NCI-H1417 treated with DMSO at 0.1 percent for 48 hours (cell line): ENCODE data around the gene NEK10.

Experiments
- DNase-seq: peaks from one replicate; lab custom pipeline; 2025; lab: John Stamatoyannopoulos, UW

Gene NEK10

GRCh38 chr3:27174530-27174929 lies 194.7 kb downstream of the NEK10 start:
- no peak for DNase-seq

- no peak for DNase-seq
Observed at GRCh38 chr3:27171113-27171512, 198.1 kb downstream of the NEK10 start.

GRCh38 chr3:27166888-27167287 lies 202.3 kb downstream of the NEK10 start:
- peak; percentile 0 for DNase-seq

- no peak for DNase-seq
Observed at GRCh38 chr3:27165321-27165721, 203.9 kb downstream of the NEK10 start.

DNA sequence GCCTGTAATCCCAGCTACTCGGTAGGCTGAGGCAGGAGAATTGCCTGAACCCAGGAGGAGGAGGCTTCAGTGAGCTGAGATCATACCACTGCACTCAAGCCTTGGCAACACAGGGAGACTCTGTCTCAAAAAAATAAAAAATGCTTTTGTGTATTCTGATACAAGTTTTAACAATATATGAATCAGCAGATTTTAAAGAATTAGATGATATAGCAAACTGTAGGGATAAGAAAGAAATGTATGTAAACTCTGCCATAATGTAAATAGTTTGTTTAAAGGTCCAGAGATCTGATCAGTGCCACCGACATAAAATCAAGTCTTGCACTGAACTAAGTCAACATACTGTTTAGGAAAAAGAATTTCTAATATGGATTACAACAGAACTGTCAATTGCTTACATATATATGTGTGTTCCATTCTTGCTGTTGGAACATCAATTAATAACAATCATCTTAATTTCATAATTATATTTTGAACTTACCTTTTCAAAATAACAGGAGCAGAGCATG lies 208.3 kb downstream of the NEK10 start:
- no peak for DNase-seq

DNA sequence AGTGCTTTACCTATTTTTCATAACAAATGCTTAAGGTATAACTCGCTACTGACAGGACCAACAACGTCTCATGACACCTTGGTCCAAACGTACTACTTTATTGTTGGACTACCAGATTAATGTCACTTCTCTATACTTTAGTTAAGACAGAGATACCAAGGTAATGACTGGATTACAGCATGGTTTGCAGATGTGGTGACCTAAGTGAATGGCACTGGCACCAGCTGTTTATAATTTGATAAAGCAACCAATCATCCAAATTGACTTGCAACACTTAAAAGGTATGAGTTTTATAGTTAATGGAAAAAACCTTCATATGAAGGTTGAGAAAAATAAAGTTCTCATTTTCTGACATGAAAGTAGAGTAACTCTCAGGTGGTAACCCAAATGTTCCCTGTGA lies 209.0 kb downstream of the NEK10 start:
- no peak for DNase-seq

- DNase-seq, result no peak
Observed at GRCh38 chr3:27147215-27147614, 222.0 kb downstream of the NEK10 start.

DNA sequence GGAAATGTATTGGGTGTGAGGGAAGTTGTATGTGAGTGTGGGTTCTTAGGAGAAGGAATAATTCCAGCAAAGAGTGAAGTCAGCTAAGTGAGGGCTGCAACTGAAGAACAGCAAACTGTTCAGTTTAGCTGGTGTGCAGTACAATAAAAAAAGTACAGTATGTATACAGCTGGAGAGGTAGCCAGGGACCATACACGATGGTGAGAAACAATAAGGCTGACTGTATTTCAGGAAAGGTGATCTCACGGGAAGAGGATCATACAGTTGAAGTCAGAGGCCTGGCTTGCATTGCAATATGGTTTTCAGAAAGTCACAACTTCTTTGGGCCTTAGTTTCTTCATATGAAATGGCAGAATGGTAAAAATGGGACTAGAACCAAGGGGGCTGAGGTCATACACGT lies 222.4 kb downstream of the NEK10 start:
- no peak for DNase-seq

DNA sequence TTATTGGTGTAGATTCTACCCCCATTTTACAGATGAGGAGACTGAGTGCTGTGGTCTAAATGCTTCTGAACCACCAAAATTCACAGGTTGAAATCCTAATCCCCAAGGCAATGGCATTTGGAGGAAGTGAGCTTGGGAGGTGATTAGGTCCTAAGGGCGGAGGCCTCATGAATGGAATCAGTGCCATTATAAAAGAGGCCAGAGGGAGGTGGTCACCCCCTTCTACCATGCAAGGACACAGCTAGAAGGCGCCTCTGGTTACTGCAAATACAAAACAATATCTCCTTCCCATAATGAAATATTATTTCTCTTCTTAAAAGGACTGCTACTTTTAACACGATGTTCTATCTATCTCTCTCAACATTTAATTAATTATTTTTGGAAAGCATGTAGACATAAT lies 223.5 kb downstream of the NEK10 start:
- no peak for DNase-seq

GRCh38 chr3:27141668-27142067 lies 227.5 kb downstream of the NEK10 start:
- no peak for DNase-seq

DNA sequence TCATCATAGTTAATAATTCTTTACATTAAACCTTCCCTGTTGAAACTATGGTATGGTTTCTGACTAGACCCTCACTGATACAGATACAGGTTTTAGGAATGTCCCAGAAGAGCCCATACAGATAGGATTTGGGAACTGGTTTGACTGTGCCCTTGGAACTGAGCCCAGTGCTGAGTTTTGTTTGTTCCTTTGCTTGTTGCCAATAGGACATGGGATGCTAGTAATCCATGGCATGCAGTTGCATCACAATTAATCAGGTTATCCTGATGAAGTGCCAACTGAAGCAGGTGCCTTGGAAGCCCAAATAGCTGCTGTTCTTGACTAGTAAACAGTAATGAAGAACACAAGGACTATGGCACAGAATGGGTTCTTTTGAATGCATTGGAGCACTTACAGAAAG lies 230.6 kb downstream of the NEK10 start:
- no peak for DNase-seq

GRCh38 chr3:27138005-27138404 lies 231.2 kb downstream of the NEK10 start:
- DNase-seq, result no peak

DNA sequence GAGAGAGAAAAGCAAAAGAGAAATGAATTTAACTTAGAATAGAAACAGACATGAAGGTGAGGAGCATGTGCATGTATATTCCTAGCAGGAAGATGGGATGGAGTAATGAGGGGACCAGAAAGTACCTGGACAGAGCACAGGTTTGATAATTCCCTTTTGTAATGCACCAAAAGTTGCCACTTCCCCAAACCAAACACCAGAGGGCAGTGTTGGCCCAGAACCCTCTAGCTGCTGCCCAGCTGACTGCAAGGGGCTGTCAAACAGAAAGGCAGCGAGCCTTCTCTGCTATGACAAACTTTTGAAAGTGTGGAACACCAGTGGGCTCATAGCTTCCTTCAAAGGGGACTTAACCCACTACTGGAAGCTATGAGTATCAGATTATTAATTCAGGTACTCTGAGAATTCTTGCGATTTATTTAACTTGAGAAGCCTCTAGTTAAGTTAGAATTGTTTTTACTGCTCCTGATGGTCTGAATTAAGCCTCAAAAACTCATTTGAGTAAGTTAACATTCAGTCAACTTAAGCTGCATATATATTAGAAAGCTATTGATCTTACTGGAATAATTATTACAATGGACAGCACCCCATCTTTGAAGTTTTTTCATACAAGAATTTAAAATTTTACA lies 234.9 kb downstream of the NEK10 start:
- no peak for DNase-seq

DNA sequence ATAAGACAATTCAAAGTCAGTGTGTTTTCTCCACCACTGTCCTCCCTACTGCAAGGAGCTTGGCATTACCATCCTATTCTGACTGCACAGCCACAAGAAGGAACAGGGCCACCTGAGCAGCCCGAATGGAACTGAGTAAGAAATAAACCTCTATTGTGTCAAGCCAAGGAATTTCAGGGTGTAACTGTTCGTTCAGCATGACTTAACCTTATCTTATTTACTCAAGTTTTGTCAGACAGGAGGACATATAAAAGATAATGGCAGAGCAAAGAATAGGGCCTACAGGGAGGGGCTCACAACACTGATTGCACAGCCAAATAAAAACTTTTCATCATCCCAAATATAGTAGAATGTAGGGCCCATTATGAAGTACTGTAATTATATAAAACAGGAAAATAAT lies 236.1 kb downstream of the NEK10 start:
- DNase-seq, result no peak

DNA sequence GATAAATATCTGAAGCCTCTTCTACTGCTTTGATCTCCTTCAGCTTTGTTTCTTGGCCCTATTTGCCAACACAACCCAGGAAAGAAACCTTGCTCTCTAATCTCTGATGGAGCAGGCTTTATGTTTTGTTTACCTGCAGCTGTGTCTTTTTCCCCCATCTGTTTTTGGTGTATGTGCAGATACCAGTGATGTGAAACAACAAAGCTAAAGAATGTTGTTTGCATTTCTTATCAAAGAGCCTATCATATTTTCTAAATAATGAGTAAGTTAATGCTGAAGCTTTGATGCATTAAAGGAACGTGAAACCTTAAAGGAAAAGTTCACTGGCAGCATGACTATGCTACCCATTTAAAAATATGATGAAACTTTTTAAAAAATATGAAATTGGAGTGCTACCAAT lies 238.4 kb downstream of the NEK10 start:
- no peak for DNase-seq

DNA sequence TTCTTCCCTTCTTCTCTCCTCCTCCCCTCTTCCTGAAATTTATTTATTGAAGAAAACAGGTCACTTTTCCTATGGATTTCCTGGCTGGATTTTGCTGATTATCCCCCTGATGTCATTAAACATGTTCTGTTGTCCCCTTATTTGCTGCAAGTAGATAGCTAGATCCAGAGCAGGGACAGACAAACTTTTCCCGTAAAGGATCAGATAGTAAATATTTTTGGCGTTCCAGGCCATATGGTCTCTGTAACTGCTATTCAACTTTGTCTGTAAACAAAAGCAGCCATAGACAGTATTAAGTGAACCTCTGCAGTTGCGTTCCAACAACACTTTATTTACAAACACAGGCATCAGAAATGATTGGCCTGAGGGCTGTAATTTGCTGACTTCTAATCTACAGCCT lies 241.3 kb downstream of the NEK10 start:
- no peak for DNase-seq

GRCh38 chr3:27127195-27127594 lies 242.0 kb downstream of the NEK10 start:
- DNase-seq, result peak; percentile 51

GRCh38 chr3:27125821-27126501 lies 243.2 kb downstream of the NEK10 start:
- no peak for DNase-seq

DNA sequence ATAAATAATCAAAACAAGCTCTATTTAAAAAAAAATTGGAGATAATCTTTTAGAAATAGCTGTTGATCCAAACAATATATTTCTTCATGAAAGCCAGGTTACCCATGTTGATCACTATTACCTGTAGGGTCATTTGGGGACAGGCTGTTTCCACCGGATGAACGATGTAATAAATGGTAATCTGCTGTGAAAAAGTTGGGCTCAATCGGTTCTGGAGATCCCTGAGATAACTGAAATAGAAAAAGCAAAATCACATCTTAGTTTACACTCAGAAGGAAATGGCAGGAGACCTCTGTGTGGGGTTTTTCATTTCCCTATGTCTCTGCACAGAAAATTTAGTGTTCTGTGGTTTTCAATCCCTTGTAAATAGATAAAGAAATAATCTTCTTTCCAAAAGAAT lies 249.5 kb downstream of the NEK10 start:
- DNase-seq, result no peak

- no peak for DNase-seq
Observed at GRCh38 chr3:27115352-27115751, 253.8 kb downstream of the NEK10 start.

- no peak for DNase-seq
Observed at GRCh38 chr3:27114684-27115083, 254.5 kb downstream of the NEK10 start.

GRCh38 chr3:27114129-27114528 lies 255.1 kb downstream of the NEK10 start:
- no peak for DNase-seq

GRCh38 chr3:27110020-27110419 lies 259.2 kb downstream of the NEK10 start:
- no peak for DNase-seq

GRCh38 chr3:27108322-27108721 lies 260.9 kb downstream of the NEK10 start:
- no peak for DNase-seq
